ENCODE results near the gene PAGE1. TPM values are rescaled to one million over a fixed set of nuclear protein-coding genes. Genes with fewer than 3 reads are reported as not detected.

Gene PAGE1
- total RNA-seq, 1 experiment from 2014 or later = not detected

DNA sequence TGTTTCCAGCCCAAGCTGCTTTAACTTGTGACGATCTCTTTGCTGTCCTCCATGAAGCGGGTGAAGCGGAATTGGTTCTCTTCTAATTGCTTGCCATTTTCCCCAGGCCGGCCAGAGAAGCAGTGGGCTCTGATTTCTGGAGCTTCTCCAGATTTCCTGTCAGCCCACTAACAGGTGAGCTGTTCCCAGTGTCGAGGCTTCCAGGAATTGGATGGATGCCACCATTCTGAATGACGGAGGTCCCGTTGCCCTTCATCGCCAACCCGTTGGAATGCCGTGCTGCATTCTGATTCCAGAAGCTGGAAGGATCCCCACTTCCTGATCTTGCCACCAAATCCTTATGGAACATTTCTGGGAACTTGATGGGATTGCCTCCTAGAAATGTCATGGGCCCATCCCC is 31.0 kb downstream of the PAGE1 start:
- CTCF ChIA-PET = no interaction called here
- POLR2A ChIA-PET = no interaction called here

GRCh38 chrX:49661881-49662280 is 33.9 kb downstream of the PAGE1 start:
- no peak for TF ChIP-seq ATF3 (IDR thresholded peaks at IDR 0.05)
- no peak for TF ChIP-seq CEBPB (IDR thresholded peaks at IDR 0.05; ENCODE audit: low read depth)
- TF ChIP-seq EZH2phosphoT487 (IDR thresholded peaks at IDR 0.05; ENCODE audit: borderline replicate concordance) = no peak
- TF ChIP-seq ZFX (IDR thresholded peaks at IDR 0.05) = no peak
- TF ChIP-seq ZNF274 (IDR thresholded peaks at IDR 0.05; ENCODE audit: low read depth, low read length) = no peak
- no peak for TF ChIP-seq RAD21 (IDR thresholded peaks at IDR 0.05; ENCODE audit: low read depth)
- no peak for TF ChIP-seq JUND (IDR thresholded peaks at IDR 0.05)
- TF ChIP-seq, protein P1, sequence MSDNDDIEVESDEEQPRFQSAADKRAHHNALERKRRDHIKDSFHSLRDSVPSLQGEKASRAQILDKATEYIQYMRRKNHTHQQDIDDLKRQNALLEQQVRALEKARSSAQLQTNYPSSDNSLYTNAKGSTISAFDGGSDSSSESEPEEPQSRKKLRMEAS (IDR thresholded peaks at IDR 0.05) = no peak
- TF ChIP-seq SIN3A (IDR thresholded peaks at IDR 0.05; ENCODE audit: low read depth) = no peak
- TF ChIP-seq FOSL1 (IDR thresholded peaks at IDR 0.05; ENCODE audit: low read depth) = no peak
- TF ChIP-seq ELF1 (IDR thresholded peaks at IDR 0.05; ENCODE audit: borderline replicate concordance, low read depth) = no peak
- no peak for TF ChIP-seq EZH2 (IDR thresholded peaks at IDR 0.05)
- TF ChIP-seq EGR1 (IDR thresholded peaks at IDR 0.05; ENCODE audit: low read depth) = no peak
- TF ChIP-seq SRF (IDR thresholded peaks at IDR 0.05; ENCODE audit: low read depth) = no peak
- TF ChIP-seq CBX3 (IDR thresholded peaks at IDR 0.05; ENCODE audit: low read depth) = no peak
- Histone ChIP-seq H3K9me2 (ENCODE audit: insufficient read depth) (no peaks in the 10 kb centered on the region), H3K4me2 (ENCODE audit: low read length) (no peak overlapping the region), H2AFZ (ENCODE audit: low read depth, low read length, poor library complexity, severe bottlenecking) (no peak overlapping the region), H3K9ac (ENCODE audit: low read length) (no peak overlapping the region), H3K4me1 (ENCODE audit: control insufficient read depth in 1 of 2, insufficient read depth in 2 of 2, low read length in 2 of 2) (no peaks in the 10 kb centered on the region), H4K20me1 (ENCODE audit: insufficient read depth) (no peaks in the 10 kb centered on the region), H3K9me3 (ENCODE audit: control insufficient read depth in 1 of 2, insufficient read depth in 1 of 2, low read depth in 1 of 2, low read length in 2 of 2) (no peaks in the 10 kb centered on the region), H3K27ac (ENCODE audit: low read depth, low read length) (no peak overlapping the region), H3K4me3 (replicated peaks in 1 of 2; ENCODE audit: low read depth in 1 of 2, low read length in 2 of 2) (no peak overlapping the region), H3K36me3 (ENCODE audit: control insufficient read depth in 1 of 2, insufficient read depth in 2 of 2, low read length in 2 of 2) (no peaks in the 10 kb centered on the region), H3K27me3 (ENCODE audit: insufficient read depth, low read length) (no peaks in the 10 kb centered on the region), H3K79me2 (ENCODE audit: insufficient read depth, low read length) (no peaks in the 10 kb centered on the region)
- BruUV-seq (replicated peaks) = no TSS peak
- intact Hi-C loops (cut with micrococcal nuclease) = no loop called here
- ChIA-PET CTCF (no interaction called here), POLR2A (no interaction called here), RAD21 (ENCODE audit: low non-redundant PET in 1 of 2, low total read pairs in 2 of 2, uncharacterized antibody in 2 of 2, unreplicated experiment in 2 of 2) (no interaction called here)
- ATAC-seq (no peak), DNase-seq (ENCODE audit: low read depth, low spot score) (no peak)

More for the DNA sequence above, 31.0 kb downstream of the PAGE1 start:
- BruUV-seq (replicated peaks) = no TSS peak
- no peak overlapping the region for H3K4me2 ChIP-seq (ENCODE audit: low read length)
- no peaks in the 10 kb centered on the region for H3K9me3 ChIP-seq (ENCODE audit: control insufficient read depth in 1 of 2, insufficient read depth in 1 of 2, low read depth in 1 of 2, low read length in 2 of 2)
- RAD21 ChIA-PET (ENCODE audit: low non-redundant PET in 1 of 2, low total read pairs in 2 of 2, uncharacterized antibody in 2 of 2, unreplicated experiment in 2 of 2) = no interaction called here
- no peak for ATAC-seq
- H3K27ac ChIP-seq (ENCODE audit: low read depth, low read length) = no peak overlapping the region
- H3K4me3 ChIP-seq (replicated peaks in 1 of 2; ENCODE audit: low read depth in 1 of 2, low read length in 2 of 2) = no peak overlapping the region
- intact Hi-C loops (cut with micrococcal nuclease) = no loop called here
- H2AFZ ChIP-seq (ENCODE audit: low read depth, low read length, poor library complexity, severe bottlenecking) = no peak overlapping the region
- no peak for TF ChIP-seq SIN3A (IDR thresholded peaks at IDR 0.05; ENCODE audit: low read depth)
- no peak for TF ChIP-seq ELF1 (IDR thresholded peaks at IDR 0.05; ENCODE audit: borderline replicate concordance, low read depth)
- no peak for TF ChIP-seq RAD21 (IDR thresholded peaks at IDR 0.05; ENCODE audit: low read depth)
- no peaks in the 10 kb centered on the region for H3K4me1 ChIP-seq (ENCODE audit: control insufficient read depth in 1 of 2, insufficient read depth in 2 of 2, low read length in 2 of 2)
- no peaks in the 10 kb centered on the region for H3K27me3 ChIP-seq (ENCODE audit: insufficient read depth, low read length)
- H3K79me2 ChIP-seq (ENCODE audit: insufficient read depth, low read length) = no peaks in the 10 kb centered on the region
- no peak overlapping the region for H3K9ac ChIP-seq (ENCODE audit: low read length)
- H3K36me3 ChIP-seq (ENCODE audit: control insufficient read depth in 1 of 2, insufficient read depth in 2 of 2, low read length in 2 of 2) = no peaks in the 10 kb centered on the region
- no peak for DNase-seq (ENCODE audit: low read depth, low spot score)
- H4K20me1 ChIP-seq (ENCODE audit: insufficient read depth) = no peaks in the 10 kb centered on the region
- no peaks in the 10 kb centered on the region for H3K9me2 ChIP-seq (ENCODE audit: insufficient read depth)

All from HCT116 (cell line).